GM19351 (cell line): ENCODE measurements around the gene CEMIP2.

Experiments
- ATAC-seq: cut with Tn5 transposase; IDR thresholded peaks from one replicate; pipeline ENCODE4 v1.9.1; 2021; ENCODE audit warnings: mild to moderate bottlenecking, moderate library complexity; ENCODE audit not compliant: unreplicated experiment

Gene CEMIP2

DNA sequence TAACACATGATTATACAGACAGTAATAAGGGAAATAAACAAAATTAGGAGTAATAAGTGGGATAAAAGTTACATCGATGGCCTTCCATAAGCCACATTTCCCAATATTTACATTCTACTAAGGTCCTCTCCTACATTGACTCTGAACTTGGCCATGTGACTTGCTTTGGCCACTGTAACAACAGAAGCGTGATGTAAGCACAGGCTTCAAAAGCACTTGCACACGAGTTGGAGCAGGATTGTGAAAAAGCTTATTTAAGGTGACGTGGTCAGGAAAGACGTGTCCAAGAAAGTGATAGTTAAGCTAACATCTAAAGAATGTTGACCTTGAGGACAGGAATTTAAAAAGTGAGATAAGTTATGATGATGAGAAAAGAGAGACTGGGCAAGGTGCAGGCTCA, 9.8 kb upstream of the CEMIP2 start:
- no peak for ATAC-seq

DNA sequence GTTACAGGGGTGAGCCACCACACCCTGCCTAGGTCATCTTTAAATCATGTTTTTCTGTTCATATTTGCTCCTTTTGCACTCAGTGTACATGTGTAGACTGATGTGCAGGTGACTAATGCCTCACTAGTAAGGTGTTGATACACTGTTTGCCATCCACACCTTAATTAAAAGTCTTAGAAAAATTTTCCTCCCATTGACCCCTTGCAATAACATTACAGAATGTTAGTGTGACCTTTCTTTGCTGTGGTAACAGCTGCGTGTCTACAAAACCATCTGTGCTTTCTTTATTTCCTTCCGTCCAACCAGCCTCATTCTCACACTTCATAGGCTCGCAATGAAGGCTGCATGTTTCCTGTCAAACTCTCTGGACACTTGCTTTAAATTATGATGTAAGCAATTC, 6.6 kb upstream of the CEMIP2 start:
- ATAC-seq, result no peak

DNA sequence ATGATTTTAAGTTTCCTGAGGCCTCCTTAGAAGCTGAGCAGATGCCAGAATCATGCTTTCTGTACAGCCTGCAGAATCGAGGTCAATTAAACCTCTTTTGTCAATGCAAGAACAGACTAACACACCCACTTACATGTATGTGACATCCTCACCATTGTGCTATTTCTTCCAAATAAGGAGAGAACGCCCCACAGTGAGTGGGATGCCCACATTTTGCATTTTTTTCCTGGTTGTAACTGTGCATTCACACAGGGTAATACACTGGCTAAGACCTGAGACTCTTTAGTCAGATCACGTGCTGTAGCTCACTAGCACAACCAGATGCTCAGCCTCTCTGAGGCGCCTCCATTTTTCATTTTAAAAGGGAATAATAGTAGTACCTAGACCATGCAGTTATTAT, 4.4 kb upstream of the CEMIP2 start:
- no peak for ATAC-seq

DNA sequence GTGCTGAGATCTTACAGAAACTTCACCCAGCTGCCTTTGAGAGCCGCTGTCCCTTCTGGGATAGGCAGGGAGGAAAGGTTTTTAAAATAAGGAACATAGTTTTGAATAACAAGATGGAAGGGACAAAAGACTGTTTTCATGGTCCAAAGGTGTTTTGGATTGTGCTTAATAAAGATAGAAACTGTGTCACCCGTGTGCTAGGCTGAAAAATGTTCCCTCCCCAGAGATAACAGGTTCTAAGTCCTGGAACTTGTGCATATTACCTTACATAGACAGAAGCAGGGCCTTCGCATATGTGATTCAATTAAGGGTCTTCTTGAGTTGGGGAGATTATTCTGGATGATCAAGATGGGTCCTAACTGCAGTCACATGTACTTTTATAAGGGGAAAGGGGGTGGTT, 1.9 kb upstream of the CEMIP2 start:
- no peak for ATAC-seq

DNA sequence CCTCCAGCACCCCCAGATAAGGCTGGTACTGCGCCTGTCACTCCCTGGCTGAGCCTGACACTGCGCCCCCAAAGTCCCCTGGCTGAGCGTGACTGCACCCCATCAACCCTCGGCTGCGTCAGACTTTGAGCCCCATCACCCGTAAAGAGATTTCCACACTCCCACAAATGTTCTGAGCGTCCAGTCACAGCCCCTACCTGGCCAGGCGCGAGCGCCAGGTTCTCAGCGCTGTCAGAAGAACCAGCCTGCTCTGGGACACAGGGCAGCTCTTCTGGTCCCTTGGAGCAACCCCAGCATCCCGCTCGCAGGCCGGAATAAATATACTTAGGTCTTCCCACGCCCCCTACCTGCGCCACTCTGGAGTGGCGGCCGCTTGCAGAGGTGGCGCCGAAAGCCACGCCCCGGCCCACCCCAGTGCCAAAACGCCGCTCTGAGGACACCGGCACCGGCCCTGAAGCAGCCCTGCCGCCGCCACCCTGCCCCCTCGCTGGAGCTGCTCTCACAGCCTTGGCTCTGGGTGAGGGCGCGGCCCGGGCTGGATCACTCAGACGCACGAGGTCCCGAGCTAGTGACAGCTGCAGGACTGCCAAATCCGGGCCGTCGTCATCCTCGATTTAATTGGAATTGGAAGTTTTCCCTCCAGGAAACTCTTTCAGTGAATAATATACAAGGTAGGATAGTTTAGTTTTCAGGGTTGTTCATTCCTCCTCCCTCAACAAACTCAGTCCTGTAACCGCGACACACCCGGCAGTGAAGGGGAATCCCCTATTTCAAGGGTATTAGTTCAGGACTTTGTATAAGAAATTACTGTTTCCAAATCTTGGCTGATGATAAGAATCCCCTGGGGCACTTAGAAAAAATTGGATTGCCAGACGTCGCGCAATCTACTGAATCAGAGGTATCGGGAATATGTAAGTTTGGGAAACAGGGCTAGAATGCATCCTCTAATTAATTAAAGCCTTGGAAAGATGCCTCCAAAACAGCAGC, 1.2 kb upstream of the CEMIP2 start:
- ATAC-seq, result peak; percentile 34

DNA sequence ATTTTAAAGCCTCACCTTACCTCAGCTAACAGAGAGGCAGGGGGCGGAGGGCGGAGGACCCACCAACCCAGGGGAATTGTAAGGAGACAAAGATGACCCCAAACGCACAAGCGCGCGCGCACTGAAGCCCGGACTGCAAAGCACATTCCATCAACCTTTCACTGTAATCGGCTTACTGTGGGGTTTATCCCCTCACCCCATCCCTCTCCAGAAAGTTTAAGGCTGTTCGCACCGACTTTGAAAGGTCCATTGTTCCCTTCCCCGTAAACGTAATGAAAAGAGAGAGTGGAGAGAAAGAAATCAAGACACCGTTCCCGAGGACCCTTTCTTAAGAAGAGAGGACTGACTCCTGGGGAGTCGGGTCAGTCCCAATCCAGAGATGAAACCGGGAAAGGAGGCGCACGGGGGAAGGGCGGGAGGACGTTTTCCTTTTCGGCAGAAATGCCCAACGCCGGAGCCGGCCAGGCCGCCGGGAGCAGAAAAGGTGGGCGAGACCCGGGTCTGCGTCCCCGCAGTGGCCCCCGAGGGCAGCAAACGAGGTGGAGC, 464 bp downstream of the CEMIP2 start:
- no peak for ATAC-seq

DNA sequence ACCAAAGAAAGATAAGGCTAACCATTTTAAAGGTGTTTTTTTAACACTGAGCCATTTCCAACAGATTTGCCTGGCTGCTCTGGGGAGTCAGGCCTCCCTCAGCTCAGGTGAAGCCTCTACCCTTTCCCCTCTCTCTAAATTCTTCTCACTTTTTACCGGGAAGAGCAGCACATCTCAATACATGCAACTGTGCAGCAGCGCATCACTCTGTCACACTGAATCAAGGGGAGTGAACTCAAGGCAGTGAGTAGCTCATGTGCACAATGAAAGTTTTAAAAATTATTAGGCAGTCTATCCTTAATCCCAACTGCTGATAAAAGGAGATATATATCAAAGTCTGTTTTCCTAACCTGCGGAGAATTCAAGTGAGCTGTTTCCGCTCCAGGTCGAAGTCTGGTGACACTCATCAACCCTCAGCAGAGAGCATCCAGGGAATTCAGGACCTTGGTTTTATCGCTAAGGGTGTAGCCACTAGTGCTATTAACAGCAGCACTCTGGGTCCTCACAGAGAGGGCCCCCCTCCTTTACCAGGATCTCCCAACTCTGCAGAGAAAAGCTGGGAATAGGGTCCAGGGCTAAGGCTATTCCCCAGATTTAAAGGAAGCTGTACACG, 1.0 kb downstream of the CEMIP2 start:
- no peak for ATAC-seq

DNA sequence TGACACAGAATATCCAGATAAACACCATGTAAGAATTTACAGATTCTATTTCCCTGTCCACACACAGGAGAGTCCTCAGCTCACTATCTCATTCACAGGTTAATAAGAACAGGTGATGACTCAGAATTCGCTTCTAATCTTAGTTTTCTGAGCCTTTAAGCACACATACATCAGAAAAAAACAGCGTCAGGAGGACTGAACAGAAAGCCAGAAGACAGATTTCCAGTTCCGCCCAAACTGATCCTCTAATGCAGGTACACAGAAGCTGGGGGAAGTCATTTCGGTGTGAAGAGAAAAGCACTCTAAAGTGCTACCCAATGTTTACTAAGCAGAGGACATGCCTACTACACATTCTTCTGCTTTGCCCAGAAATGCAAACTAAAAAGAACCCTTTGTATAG, 1.6 kb downstream of the CEMIP2 start:
- no peak for ATAC-seq

DNA sequence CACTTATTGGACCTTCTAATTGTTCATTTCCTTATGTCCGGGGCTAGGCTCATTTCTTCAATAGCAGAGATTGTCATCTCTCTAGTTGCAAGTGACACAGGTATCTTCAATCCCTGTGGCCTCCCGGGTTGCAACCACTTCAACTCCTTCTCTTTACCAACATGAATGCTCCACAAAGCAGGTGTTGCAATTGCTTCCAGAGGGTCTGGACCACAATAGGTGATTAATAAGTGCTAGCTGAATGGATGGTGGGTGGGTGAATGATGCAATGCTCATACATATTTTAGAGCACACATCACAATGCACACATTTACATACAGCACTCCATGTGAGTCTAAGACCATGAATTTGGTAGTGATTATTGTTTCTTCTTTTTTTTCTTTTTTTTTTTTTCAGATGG, 2.6 kb downstream of the CEMIP2 start:
- ATAC-seq, result no peak

DNA sequence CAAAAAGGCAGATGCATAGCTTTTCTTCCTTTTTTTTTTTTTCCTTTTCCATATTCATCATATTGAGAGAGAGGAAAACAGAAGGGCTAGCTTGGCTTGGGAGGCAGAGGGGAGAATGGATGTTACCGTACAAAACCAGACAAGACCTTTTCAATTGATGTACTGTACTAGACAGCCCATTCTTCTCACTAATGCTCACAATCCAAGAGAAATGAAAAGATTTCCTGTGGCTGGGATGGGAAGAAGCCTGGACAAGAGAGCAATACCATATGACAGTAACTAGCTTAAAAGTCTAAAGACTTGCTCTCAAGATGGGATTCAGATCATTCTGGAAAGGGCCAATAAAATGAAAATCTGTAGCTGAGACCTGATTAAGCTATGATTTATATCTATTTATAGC, 3.4 kb downstream of the CEMIP2 start:
- no peak for ATAC-seq

DNA sequence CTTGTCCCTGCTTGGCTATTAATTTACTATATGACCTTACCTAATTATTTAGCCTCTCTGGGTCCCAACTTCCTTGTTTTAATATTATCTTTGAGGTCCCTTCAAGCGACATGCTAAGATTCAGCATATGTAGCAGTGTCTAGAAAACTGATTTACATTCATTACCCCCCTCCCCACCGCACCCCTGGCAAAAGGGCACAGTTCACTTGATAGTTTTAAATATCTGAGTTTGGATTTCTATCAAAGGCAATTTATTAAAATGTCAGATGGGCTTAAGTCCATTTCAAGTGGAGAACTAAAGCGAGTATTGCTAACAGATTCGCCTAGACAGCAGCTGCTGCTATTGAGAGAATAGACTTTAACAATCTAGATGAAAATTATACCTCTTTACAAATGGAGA, 3.9 kb downstream of the CEMIP2 start:
- ATAC-seq, result no peak

DNA sequence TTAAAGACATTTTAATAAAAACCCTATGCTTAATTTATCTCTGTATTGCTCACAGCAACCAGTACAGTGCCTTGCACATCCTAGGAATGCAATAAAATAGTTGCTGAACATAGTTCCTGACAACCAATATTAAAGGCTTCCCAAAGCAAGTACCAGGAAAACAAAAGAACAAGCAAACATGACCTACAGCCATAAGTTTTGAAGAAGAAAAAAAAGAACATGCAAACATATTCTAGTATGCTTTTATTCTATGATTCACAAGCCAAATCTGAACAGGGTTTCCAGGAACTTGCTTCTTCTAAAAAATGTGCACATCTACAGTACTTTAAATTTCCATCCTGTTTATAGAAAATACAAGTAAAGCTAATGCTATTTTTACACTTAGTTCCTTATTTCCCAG, 4.5 kb downstream of the CEMIP2 start:
- no peak for ATAC-seq

DNA sequence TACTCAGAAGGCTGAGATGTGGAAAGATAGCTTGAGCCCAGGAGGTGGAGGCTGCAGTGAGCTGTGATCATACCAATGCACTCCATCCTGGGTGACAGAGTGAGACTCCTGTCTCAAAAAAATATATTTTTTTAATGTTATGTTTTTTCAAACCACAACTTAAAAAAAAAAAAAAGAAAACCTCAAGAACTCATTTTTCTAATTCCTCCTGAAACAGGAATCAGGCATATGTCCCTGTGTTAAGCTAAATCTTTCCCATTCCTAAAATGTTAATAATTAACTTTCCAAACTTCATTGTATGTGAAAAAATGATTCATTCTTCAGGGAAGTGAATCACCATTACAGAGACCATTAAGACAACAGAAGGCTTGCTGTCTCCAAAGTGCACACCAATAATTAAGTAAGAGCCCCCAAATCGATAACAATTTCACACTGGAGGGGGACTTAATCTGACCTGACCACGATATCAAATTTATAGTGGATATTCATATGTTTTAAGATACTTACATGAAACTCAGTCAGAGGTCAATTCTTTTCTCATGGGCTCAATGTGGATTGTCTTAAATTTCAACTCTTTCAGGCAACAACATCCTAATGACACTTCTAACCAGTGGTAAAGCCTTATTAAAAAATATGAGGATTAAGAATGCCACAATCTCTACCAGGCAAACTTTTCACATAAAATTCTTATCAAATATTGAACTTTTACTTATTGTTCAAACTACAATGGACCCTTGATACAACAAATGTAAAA, 5.2 kb downstream of the CEMIP2 start:
- no peak for ATAC-seq

DNA sequence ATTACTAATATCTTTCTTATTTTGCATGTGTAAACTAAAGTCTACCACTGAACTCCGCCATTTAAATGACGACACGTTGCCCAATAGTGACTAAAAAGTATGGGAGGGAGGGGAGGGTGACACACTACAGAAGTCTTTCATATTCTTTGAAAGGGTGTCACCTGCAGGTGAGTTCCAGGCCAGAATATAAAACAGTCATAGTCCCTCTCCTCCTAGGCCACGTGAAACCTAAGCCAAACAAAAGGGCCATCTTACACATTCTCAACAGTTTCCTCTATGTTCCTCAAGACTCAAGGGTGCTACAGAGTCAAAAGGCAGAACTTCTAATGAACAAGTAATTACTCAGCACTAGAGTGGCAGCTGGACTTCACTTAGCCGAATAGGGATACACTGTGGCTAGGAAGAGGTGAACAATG, 6.4 kb downstream of the CEMIP2 start:
- no peak for ATAC-seq

DNA sequence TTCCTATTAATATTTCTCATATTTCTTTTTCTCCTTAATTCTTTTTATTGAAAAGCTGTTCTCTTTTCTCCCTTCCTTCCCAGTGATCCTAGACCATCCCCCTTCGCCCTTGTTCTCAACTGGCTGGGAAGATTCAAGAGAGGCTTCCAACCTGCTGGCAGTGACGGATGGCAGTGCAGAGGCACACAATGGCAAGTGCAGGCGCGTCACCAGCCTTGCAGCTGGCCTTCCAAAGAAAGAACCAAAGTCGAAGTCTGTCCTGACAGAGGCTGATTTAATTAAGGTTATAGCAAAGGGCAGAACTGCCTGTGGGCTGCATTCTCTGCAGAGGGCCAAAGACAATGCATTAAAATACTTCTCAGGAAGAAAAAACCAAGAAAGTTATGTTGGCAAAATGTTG, 7.4 kb downstream of the CEMIP2 start:
- no peak for ATAC-seq

DNA sequence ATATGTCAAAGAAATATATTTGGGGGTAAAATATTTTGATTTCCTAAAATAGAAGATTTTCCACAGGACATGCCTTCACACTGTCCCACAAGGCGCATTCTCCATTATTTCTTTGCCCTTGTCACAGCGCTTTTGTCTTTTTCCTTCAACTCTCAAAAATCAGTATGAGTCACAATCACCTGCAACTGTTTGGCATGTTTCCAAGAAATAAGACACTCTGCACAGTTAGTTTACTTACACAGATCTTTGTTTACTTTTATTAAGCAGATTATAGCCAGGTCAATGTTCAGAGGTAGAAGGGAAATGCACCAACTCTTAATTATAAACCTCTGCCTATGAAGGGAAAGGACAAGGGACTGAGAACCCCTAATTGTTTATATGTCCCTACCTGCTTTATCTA, 9.5 kb downstream of the CEMIP2 start:
- ATAC-seq, result no peak

DNA sequence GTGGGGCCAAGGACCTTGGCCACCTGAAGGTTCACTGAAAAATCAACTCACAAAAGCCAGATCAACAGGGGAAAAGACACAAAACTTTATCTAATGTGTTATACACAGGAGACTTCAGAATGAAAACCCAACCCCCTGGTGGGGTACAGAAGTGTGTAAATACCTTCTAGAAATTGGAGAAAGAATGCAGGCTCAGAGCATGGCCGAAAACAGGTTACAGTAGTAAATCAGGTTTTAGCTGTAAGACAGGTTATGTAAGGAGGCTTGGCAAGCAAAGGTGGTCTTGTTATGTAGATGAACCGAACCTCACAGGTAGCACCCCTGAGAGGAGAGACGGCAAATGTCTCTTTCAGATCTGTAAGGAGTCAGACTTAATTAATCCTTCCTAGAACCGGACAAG, 10.0 kb downstream of the CEMIP2 start:
- no peak for ATAC-seq

DNA sequence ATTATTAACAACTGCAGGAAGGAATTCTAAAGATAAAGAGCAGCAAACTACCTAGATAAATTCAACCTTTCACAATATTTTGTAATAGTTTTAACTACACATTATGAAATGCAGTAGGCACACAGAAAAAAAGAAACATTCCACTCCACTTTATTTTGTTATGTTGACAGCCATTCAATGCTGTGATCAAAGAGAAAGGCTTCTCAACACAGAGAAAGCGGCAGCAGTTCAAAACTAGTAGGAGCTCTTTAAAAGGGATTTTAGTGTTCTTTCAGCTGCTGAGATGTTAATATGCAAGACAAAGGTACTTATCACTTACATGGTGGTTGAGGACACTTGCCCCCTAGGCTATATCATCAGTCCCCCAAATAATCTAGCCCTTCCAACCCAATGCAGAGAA, 11.6 kb downstream of the CEMIP2 start:
- no peak for ATAC-seq

DNA sequence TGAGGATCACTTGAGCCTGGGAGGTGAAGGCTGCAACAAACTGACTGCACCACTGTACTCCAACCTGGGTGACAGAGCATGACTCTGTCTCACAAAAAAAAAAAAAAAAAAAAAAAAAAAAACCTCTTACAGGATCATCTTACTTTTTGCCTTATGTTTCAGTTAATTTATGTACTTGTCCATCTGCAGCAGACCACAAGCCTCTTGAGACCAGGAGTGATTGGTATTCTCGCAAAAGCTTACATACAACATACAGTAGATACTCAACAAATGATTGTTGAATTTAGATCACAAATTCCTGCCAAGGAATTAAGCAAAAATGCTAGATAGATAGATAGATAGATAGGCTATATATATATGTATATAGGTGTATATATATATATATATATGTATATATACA, 12.4 kb downstream of the CEMIP2 start:
- no peak for ATAC-seq

DNA sequence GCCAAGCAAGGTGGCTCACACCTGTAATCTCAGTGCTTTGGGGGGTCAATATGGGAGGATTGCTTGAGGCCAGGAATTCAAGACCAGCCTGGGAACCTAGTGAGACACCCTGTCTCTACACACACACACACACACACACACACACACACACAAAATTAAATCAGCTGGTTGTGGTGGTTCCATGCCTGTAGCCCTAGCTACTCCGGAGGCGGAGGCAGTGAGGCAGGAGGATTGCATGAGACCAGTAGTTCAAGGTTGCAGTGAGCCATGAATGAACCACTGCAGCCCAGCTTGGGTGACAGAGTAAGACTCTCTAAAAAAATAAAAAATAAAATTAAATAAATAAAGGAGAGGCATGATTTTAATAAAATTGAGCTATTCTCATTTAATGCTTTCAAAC, 13.1 kb downstream of the CEMIP2 start:
- no peak for ATAC-seq

DNA sequence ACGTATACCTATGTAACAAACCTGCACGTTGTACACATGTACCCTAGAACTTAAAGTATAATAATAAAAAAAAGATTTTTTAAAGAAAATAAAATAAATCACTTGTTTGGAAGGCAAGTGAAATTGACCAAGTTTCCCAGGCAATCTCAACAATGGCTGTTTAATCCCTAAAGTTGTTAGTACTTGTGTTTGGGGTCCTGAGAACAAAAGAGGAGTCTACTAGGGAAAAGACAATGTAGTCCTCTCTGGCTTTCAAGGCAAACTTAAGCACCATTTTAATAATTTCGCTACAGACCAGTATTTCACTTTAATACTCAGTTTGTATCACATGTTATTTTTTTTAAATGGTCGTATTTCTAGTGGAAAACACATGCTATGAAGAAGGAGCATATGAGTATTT, 14.2 kb downstream of the CEMIP2 start:
- no peak for ATAC-seq
